SK-N-SH treated with all-trans-retinoic acid at 6 μM for 48 hours (cell line): ENCODE measurements around the gene TTC39B.

Source experiments
- CSDC2 ChIP-seq: fragments of 250-450 bp; sonication (Bioruptor Pico); IDR thresholded peaks from 2 replicates; pipeline ENCODE4 v1.5.0; 2020; ENCODE audit warnings: mild to moderate bottlenecking, moderate library complexity
- OSR1 ChIP-seq: fragments of 250-450 bp; sonication (Bioruptor Pico); IDR thresholded peaks from 2 replicates; pipeline ENCODE4 v1.8.0; 2022; ENCODE audit warnings: moderate library complexity, mild to moderate bottlenecking, inconsistent platforms
- PPARA ChIP-seq: fragments of 250-450 bp; sonication (Bioruptor Pico); IDR thresholded peaks from 2 replicates; pipeline ENCODE4 v1.5.0; 2020; ENCODE audit warnings: mild to moderate bottlenecking, borderline replicate concordance
- RARB ChIP-seq: fragments of 250-450 bp; sonication (Bioruptor Pico); IDR thresholded peaks from 2 replicates; pipeline ENCODE4 v1.8.0; 2021; ENCODE audit warnings: mild to moderate bottlenecking, moderate library complexity
- ZFP3 ChIP-seq: fragments of 250-450 bp; sonication (Bioruptor Pico); IDR thresholded peaks from 2 replicates; pipeline ENCODE4 v1.5.0; 2020; ENCODE audit warnings: mild to moderate bottlenecking, moderate library complexity
- ZFP30 ChIP-seq: fragments of 450-650 bp; formaldehyde crosslinking; IDR thresholded peaks from 2 replicates; pipeline ENCODE4 v1.5.0; 2022; ENCODE audit warnings: mild to moderate bottlenecking, moderate library complexity
- ZNF565 ChIP-seq: fragments of 450-650 bp; formaldehyde crosslinking; conservative IDR thresholded peaks from 2 replicates; pipeline ENCODE4 v1.5.0; 2020; ENCODE audit warnings: low read depth, mild to moderate bottlenecking, moderate library complexity
- ZNF8 ChIP-seq: fragments of 450-650 bp; formaldehyde crosslinking; IDR thresholded peaks from 2 replicates; pipeline ENCODE4 v1.5.0; 2020; ENCODE audit warnings: mild to moderate bottlenecking, moderate library complexity
- TF ChIP-seq, protein P1 (sequence below): fragments of 250-450 bp; sonication (Bioruptor Pico); IDR thresholded peaks from 2 replicates; pipeline ENCODE4 v1.8.0; 2020; ENCODE audit warnings: mild to moderate bottlenecking, moderate library complexity, borderline replicate concordance

DNA sequence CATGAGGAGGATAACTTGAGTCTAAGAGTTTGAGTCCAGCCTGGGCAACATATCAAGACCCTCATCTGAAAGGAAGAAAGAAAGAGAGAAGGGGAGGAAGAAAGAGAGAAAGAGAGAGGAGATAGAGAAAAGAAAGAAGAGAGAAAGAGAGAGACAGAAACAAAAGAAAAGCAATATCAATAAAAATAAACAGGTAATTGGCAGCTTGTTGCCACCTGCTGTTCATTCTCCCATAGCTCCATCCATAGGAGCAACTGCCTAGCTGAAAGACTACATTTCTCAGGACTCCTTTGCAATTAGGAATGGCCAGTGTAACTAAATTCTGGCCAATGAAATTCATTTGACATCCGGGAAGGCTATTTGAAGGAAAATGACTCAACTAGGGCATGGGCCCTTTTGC, 4.6 kb upstream of the TTC39B start:
- TF ChIP-seq PPARA (no peak), ZFP30 (CRISPR knock-in tag) (no peak), ZNF8 (no peak), OSR1 (CRISPR knock-in tag) (no peak), ZNF565 (CRISPR knock-in tag) (no peak), ZFP3 (CRISPR knock-in tag) (no peak), CSDC2 (CRISPR knock-in tag) (no peak), RARB (CRISPR knock-in tag) (no peak)
- TF ChIP-seq, protein P1, sequence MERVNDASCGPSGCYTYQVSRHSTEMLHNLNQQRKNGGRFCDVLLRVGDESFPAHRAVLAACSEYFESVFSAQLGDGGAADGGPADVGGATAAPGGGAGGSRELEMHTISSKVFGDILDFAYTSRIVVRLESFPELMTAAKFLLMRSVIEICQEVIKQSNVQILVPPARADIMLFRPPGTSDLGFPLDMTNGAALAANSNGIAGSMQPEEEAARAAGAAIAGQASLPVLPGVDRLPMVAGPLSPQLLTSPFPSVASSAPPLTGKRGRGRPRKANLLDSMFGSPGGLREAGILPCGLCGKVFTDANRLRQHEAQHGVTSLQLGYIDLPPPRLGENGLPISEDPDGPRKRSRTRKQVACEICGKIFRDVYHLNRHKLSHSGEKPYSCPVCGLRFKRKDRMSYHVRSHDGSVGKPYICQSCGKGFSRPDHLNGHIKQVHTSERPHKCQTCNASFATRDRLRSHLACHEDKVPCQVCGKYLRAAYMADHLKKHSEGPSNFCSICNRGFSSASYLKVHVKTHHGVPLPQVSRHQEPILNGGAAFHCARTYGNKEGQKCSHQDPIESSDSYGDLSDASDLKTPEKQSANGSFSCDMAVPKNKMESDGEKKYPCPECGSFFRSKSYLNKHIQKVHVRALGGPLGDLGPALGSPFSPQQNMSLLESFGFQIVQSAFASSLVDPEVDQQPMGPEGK = no peak
